ENCODE data around the gene TIMM8A.

DNA sequence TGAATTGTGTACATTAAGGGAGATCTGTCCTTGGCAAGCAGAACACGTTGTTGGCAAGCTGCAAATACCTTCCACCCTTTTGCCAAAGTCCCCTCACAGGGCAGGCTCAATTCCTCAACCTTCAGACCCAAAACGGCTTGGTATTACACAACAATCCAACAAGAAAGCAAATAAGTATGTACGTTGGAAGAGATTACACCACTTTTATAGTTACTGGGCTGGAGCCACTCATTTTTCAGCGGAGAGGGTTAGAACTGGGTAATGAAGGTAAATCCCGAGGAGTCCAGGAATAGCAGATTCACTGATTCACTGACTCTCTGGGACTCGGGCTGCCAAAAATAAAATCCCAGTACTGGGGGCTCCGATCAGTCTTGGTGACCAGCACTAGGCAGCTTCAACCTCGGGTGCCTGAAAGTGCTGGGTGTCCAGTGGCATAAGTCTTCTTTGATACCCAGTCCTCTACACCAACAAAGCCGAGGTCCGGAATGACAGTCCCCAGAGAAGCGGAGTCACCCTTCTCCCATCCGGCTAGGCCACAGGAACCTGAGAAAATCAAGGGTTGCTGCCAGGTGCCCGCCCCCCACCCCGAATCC is 587 bp downstream of the TIMM8A start:
- TF ChIP-seq EZH2 (IDR thresholded peaks at IDR 0.05; ENCODE audit: insufficient read depth, poor library complexity, severe bottlenecking) (no peak), EZH2phosphoT487 (IDR thresholded peaks at IDR 0.05; ENCODE audit: insufficient read depth, low read depth) (no peak)

All from GM23248 (cell line).